Right lobe of liver (tissue), 6 donors: ENCODE measurements around the gene CLRN3. TPM values are rescaled to one million over a fixed set of nuclear protein-coding genes. Genes with fewer than 3 reads are reported as not detected.
A peak's percentile ranks its signal among the peaks of the same experiment; 100 is the strongest.

ENCODE experiments used
- ATAC-seq, 4 donors: fragments of 200-7000 bp; cut with Tn5 transposase; one replicate each; pipeline ENCODE4 v1.9.1; 2020; ENCODE audit warnings: mild to moderate bottlenecking in 4 of 4, moderate library complexity in 4 of 4
- DNase-seq, 3 donors: peaks; one replicate each; pipeline ENCODE4 v3.0.0-alpha.2; 2020
- H3K27ac ChIP-seq, 3 donors: fragments of 200-600 bp; one replicate each; pipeline ENCODE4 v1.8.0; 2022
- H3K27me3 ChIP-seq, 2 donors: fragments of 200-600 bp; one replicate each; pipeline ENCODE4 v1.8.0; 2022
- H3K36me3 ChIP-seq, 4 donors: fragments of 200-600 bp; sonication (generic) in 1 of 4; one replicate each; pipeline versions ENCODE4 v1.5.1 to v1.8.0; 2017 to 2022; ENCODE audit warnings: control low read depth in 1 of 4
- H3K4me1 ChIP-seq, 4 donors: fragments of 200-600 bp; sonication (generic) in 1 of 4; one replicate each; pipeline versions ENCODE4 v1.5.1 to v1.8.0; 2017 to 2022; ENCODE audit warnings: control low read depth in 1 of 4
- H3K4me3 ChIP-seq, 3 donors: fragments of 200-600 bp; one replicate each; pipeline ENCODE4 v1.8.0; 2022
- H3K9me3 ChIP-seq, 4 donors: fragments of 200-600 bp; sonication (generic) in 1 of 4; one replicate each; pipeline versions ENCODE4 v1.5.1 to v1.8.0; 2017 to 2022; ENCODE audit warnings: control low read depth in 1 of 4
- CTCF ChIP-seq, 4 donors: fragments of 200-600 bp in 3 of 4; fragments of 450-650 bp in 1 of 4; IDR thresholded peaks; one replicate each; pipeline versions ENCODE4 v1.5.1 to v1.8.0; 2016 to 2022; ENCODE audit warnings: antibody characterized with exemption in 4 of 4, mild to moderate bottlenecking in 2 of 4
- POLR2A ChIP-seq: fragments of 450-650 bp; IDR thresholded peaks from one replicate; pipeline ENCODE4 v1.6.1; 2017; ENCODE audit warnings: antibody characterized with exemption, mild to moderate bottlenecking
- WGBS: methylation state at CpG from one replicate; pipeline ENCODE4 v1.1.6; 2018; ENCODE audit warnings: low coverage, low lambda C conversion rate; ENCODE audit not compliant: insufficient coverage; ENCODE audit errors: missing lambda C conversion rate; 5-methylcytosine and 5-hydroxymethylcytosine counted together
- intact Hi-C, 2 donors: fragments of 100-400 bp; cut with DNase I; formaldehyde crosslinking; loops; one replicate each; pipeline versions ENCODE4 v1.11.2 to v1.14.1; 2022
- total RNA-seq, 6 experiments: library from RNA; depleted of rRNA in 2 of 6; stranded (reverse); fragments of >200 nt in 2 of 6; fragmentation: NEBNext Ultra II Directional in 3 of 6; extraction: Animal tissue kit (Norgen Biotek cat#: 25700) in 3 of 6; gene quantifications; one replicate each; pipeline versions ENCODE4 v1.1.0 to v1.2.4, GENCODE V29; 2016 to 2023
- donor health status: DM: no; HTN: yes; CAD: no.
- donor health status: DM: no; HTN: no; CAD: no.
- donor health status: DM: no; HTN: no; CAD: no.
- donor health status: DM: no; HTN: yes; CAD: no.
- donor health status: DM: no; HTN: yes; CAD: no.

CLRN3 gene
- total RNA-seq, 6 experiments from 2014 or later, result 9.6 to 28.5 (median 18.1) TPM

GRCh38 chr10:127908959-127909267, 16.2 kb upstream of the CLRN3 start:
- H3K4me3 ChIP-seq, result no peak overlapping the region
- no peak for ATAC-seq
- intact Hi-C loops, result loop anchor here (5.0 to 10.0 kb wide), 3 partner anchors 103 to 166 kb away; no protein-coding TSS in a partner anchor
- H3K9me3 ChIP-seq, result no peaks in the 10 kb centered on the region
- no CpG with 5 or more reads among the region's 8 CpGs for WGBS
- H3K36me3 ChIP-seq, result no peaks in the 10 kb centered on the region
- no peak overlapping the region for H3K27ac ChIP-seq
- no peaks in the 10 kb centered on the region for H3K27me3 ChIP-seq
- no peak for DNase-seq
- H3K4me1 ChIP-seq, result peaks cover 0 to 8% (median 0%) of the 10 kb centered on the region in 4 donors
- TF ChIP-seq CTCF (IDR thresholded peaks at IDR 0.05) (no peak), POLR2A (no peak)

- peaks cover 0 to 8% (median 0%) of the 10 kb centered on the region in 4 donors for H3K4me1 ChIP-seq
- H3K9me3 ChIP-seq, result no peaks in the 10 kb centered on the region
- H3K4me3 ChIP-seq, result peak overlapping the region in 2 of 3 donors; percentile 58 to 63
- 44% methylated on average over 9 of the region's 13 CpGs for WGBS
- no peak for TF ChIP-seq POLR2A
- no peak for TF ChIP-seq CTCF (IDR thresholded peaks at IDR 0.05)
- no peaks in the 10 kb centered on the region for H3K36me3 ChIP-seq
- H3K27ac ChIP-seq, result no peak overlapping the region
- DNase-seq (no peak), ATAC-seq (peak in 1 of 4 donors; percentile 41)
- H3K27me3 ChIP-seq, result no peaks in the 10 kb centered on the region
- intact Hi-C loops, result loop anchor here (5.0 to 10.0 kb wide), 3 partner anchors 104 to 166 kb away; no protein-coding TSS in a partner anchor
These were observed 15.6 kb upstream of the CLRN3 start for GRCh38 chr10:127908106-127908958.

- Histone ChIP-seq H3K27ac (peak overlapping the region in 2 of 3 donors; percentile 37 to 67), H3K36me3 (no peaks in the 10 kb centered on the region), H3K4me1 (peaks cover 0 to 8% (median 0%) of the 10 kb centered on the region in 4 donors), H3K9me3 (no peaks in the 10 kb centered on the region), H3K4me3 (peak overlapping the region; percentile 49 to 63 (median 58)), H3K27me3 (no peaks in the 10 kb centered on the region)
- peak; percentile 18 to 37 (median 24) for ATAC-seq
- intact Hi-C loops, result loop anchor here (5.0 to 10.0 kb wide), 3 partner anchors 105 to 167 kb away; no protein-coding TSS in a partner anchor
- WGBS, result 0% methylated on average over 2 of the region's 65 CpGs
- TF ChIP-seq CTCF (IDR thresholded peaks at IDR 0.05) (no peak), POLR2A (no peak)
- DNase-seq, result peak in 2 of 3 donors; percentile 46 to 63
These were observed 14.8 kb upstream of the CLRN3 start for GRCh38 chr10:127907411-127908105.

- H3K27me3 ChIP-seq, result no peaks in the 10 kb centered on the region
- peak within 1 kb of the TSS; percentile 49 to 63 (median 58) for H3K4me3 ChIP-seq
- ATAC-seq (peak; percentile 95 to 98 (median 98)), DNase-seq (peak; percentile 78 to 85 (median 82))
- H3K36me3 ChIP-seq, result no peaks in the 10 kb centered on the region
- 11% methylated on average over 25 of the region's 78 CpGs for WGBS
- no peaks in the 10 kb centered on the region for H3K9me3 ChIP-seq
- peak within 1 kb of the TSS in 2 of 3 donors; percentile 37 to 67 for H3K27ac ChIP-seq
- TF ChIP-seq CTCF (IDR thresholded peaks at IDR 0.05) (peak; percentile 56 to 91 (median 74)), POLR2A (no peak)
- H3K4me1 ChIP-seq, result peaks cover 0 to 8% (median 0%) of the 10 kb centered on the region in 4 donors
- intact Hi-C loops, result loop anchor here (5.0 to 10.0 kb wide), 3 partner anchors 106 to 168 kb away; no protein-coding TSS in a partner anchor
These were observed 14.0 kb upstream of the CLRN3 start, which contains the start of gene PTPRE for GRCh38 chr10:127906548-127907377. TSS of gene PTPRE (plus strand) at chr10:127907103. CDS start at chr10:128040882, 133,779 bp downstream.
